Endothelial cell of umbilical vein (primary cell): Measurements from ENCODE around the gene NUP205. TPM values are rescaled to one million over a fixed set of nuclear protein-coding genes. Genes with fewer than 3 reads are reported as not detected.

Experiments used
- BruUV-seq: library from RNA; stranded (reverse); fragments of 400-500 nt; replicated peaks from 2 replicates; lab custom pipeline; 2021; lab: Mats Ljungman, UMichigan
- CTCF ChIA-PET: fragments of 300-600, 350-600 bp; sonication (Branson Sonifier 250); formaldehyde crosslinking; loops from one replicate; lab custom pipeline; 2021; ENCODE audit warnings: antibody characterized with exemption, inconsistent platforms; lab: Charles Lee
- POLR2A ChIA-PET: fragments of 300-600, 350-600 bp; sonication (Branson Sonifier 250); formaldehyde crosslinking; loops from one replicate; lab custom pipeline; 2021; ENCODE audit warnings: antibody characterized with exemption, inconsistent platforms; lab: Charles Lee
- DNase-seq: peaks from one replicate; pipeline ENCODE4 v3.0.0-alpha.2; 2011; ENCODE audit warnings: low read depth, low spot score
- FAIRE-seq: peaks from 2 replicates; lab custom pipeline; 2011; peaks lifted over from hg19 to GRCh38; lab: Jason Lieb, UNC
- H2AFZ ChIP-seq: 2 replicates; pipeline ENCODE4 v1.6.0; 2012; ENCODE audit warnings: low read depth, low read length, control low read depth, inconsistent platforms
- H3K27ac ChIP-seq: 2 replicates; pipeline ENCODE4 v1.5.1; 2011; ENCODE audit warnings: low read depth, mild to moderate bottlenecking, control low read depth, low read length, moderate library complexity; ENCODE audit not compliant: insufficient read depth
- H3K27me3 ChIP-seq, 2 experiments: 2 replicates each; pipeline versions ENCODE4 v1.6.0 to v1.6.1; 2011; ENCODE audit warnings: low read length in 2 of 2, mixed read lengths in 1 of 2; ENCODE audit not compliant: control insufficient read depth in 2 of 2, insufficient read depth in 2 of 2
- H3K36me3 ChIP-seq, 2 experiments: 2 replicates in 1 of 2; 3 replicates in 1 of 2; pipeline ENCODE4 v1.5.1; 2011; ENCODE audit warnings: low read length in 2 of 2, mild to moderate bottlenecking in 1 of 2, moderate library complexity in 1 of 2; ENCODE audit not compliant: control insufficient read depth in 2 of 2, insufficient read depth in 2 of 2; ENCODE audit errors: extremely low read depth in 1 of 2
- H3K4me1 ChIP-seq: 3 replicates; pipeline ENCODE4 v1.5.1; 2011; ENCODE audit warnings: mild to moderate bottlenecking, low read length; ENCODE audit not compliant: control insufficient read depth, insufficient read depth; ENCODE audit errors: extremely low read depth
- H3K4me2 ChIP-seq: 2 replicates; pipeline ENCODE4 v1.6.1; 2011; ENCODE audit warnings: low read length, control low read depth, mixed read lengths; ENCODE audit not compliant: insufficient read depth
- H3K4me3 ChIP-seq, 3 experiments: fragments of 200-600 bp in 1 of 3; sonication (generic), shearing (Covaris generic) in 1 of 3; replicated peaks in 1 of 3; 2 replicates each; pipeline ENCODE4 v1.5.1; 2011 to 2016; ENCODE audit warnings: control low read depth in 3 of 3, low read length in 3 of 3, mild to moderate bottlenecking in 2 of 3, inconsistent platforms in 1 of 3, low read depth in 1 of 3, moderate library complexity in 1 of 3; ENCODE audit not compliant: insufficient read depth in 1 of 3
- H3K79me2 ChIP-seq: 2 replicates; pipeline ENCODE4 v1.6.0; 2012; ENCODE audit warnings: low read length, inconsistent platforms; ENCODE audit not compliant: control insufficient read depth, insufficient read depth
- H3K9ac ChIP-seq: replicated peaks from 2 replicates; pipeline ENCODE3; 2011; ENCODE audit warnings: low read length, control low read depth; ENCODE audit not compliant: insufficient read depth; ENCODE audit errors: extremely low read depth
- H3K9me1 ChIP-seq: replicated peaks from 3 replicates; pipeline ENCODE4 v1.6.0; 2011; ENCODE audit warnings: mild to moderate bottlenecking, low read length; ENCODE audit not compliant: control insufficient read depth, insufficient read depth; ENCODE audit errors: extremely low read depth
- H3K9me3 ChIP-seq: replicated peaks from 2 replicates; pipeline ENCODE4 v1.5.1; 2012; ENCODE audit warnings: low read length, inconsistent platforms; ENCODE audit not compliant: control insufficient read depth, insufficient read depth
- H4K20me1 ChIP-seq: replicated peaks from 2 replicates; pipeline ENCODE3; 2011; ENCODE audit warnings: mild to moderate bottlenecking, low read length; ENCODE audit not compliant: control insufficient read depth, insufficient read depth; ENCODE audit errors: extremely low read depth
- EZH2 ChIP-seq: IDR thresholded peaks from 2 replicates; pipeline ENCODE4 v1.6.1; 2012; ENCODE audit warnings: borderline replicate concordance, low read depth, mild to moderate bottlenecking, moderate library complexity, low read length, inconsistent platforms; ENCODE audit not compliant: severe bottlenecking
- FOS ChIP-seq: IDR thresholded peaks from 2 replicates; pipeline ENCODE4 v1.6.1; 2011; ENCODE audit warnings: mild to moderate bottlenecking, low read length, moderate library complexity, borderline replicate concordance; ENCODE audit not compliant: insufficient read depth
- GATA2 ChIP-seq: IDR thresholded peaks from 2 replicates; pipeline ENCODE4 v1.7.0; 2011; ENCODE audit warnings: low read depth, mild to moderate bottlenecking, moderate library complexity, mixed read lengths, low read length; ENCODE audit not compliant: insufficient read length, insufficient read depth
- JUN ChIP-seq: IDR thresholded peaks from 2 replicates; pipeline ENCODE4 v1.6.1; 2011; ENCODE audit warnings: borderline replicate concordance, low read depth; ENCODE audit not compliant: insufficient read length, insufficient read depth
- MYC ChIP-seq: IDR thresholded peaks from one replicate; pipeline ENCODE4 v1.6.1; 2011; ENCODE audit warnings: mild to moderate bottlenecking, low read depth, low read length
- POLR2A ChIP-seq: IDR thresholded peaks from 2 replicates; pipeline ENCODE4 v1.6.1; 2012; ENCODE audit warnings: low read depth, mild to moderate bottlenecking, control low read depth, low read length
- POLR2AphosphoS5 ChIP-seq: IDR thresholded peaks from 2 replicates; pipeline ENCODE4 v1.6.1; 2012; ENCODE audit warnings: low read depth, mild to moderate bottlenecking, control low read depth, low read length, moderate library complexity; ENCODE audit not compliant: insufficient read depth
- dilution Hi-C: fragments of 300-500 bp; cut with MboI; formaldehyde crosslinking; loops from one replicate; pipeline ENCODE4 v1.15.0; 2019; ENCODE audit warnings: low sequenced_read_pairs; ENCODE audit not compliant: extremely low pct_ligation_motif_present
- intact Hi-C: fragments of 100-400 bp; cut with micrococcal nuclease; formaldehyde crosslinking; loops from one replicate; pipeline ENCODE4 v1.10.0; 2022
- polyA plus RNA-seq, 4 experiments: library from polyadenylated mRNA; depleted of rRNA in 3 of 4; stranded (reverse) in 3 of 4; unstranded in 1 of 4; fragments of >200 nt; gene quantifications; 2 replicates each; pipeline versions ENCODE4 v1.2.1 to v1.2.3, GENCODE V29; 2011 to 2012; ENCODE audit warnings: missing spikeins in 1 of 4
- total RNA-seq: library from RNA; stranded (reverse); gene quantifications from 2 replicates; pipeline ENCODE4 v1.2.3, GENCODE V29; 2021
- TF ChIP-seq, protein P1 (sequence below), 2 donors: IDR thresholded peaks; 1 replicate in 1 of 2; 2 replicates in 1 of 2; pipeline ENCODE4 v1.5.1; 2011; ENCODE audit warnings: low read length in 2 of 2, mild to moderate bottlenecking in 2 of 2, moderate library complexity in 2 of 2, control low read depth in 1 of 2, inconsistent platforms in 1 of 2, low read depth in 1 of 2; ENCODE audit not compliant: insufficient read depth in 1 of 2; ENCODE audit errors: extremely low read depth in 1 of 2
- TF ChIP-seq, protein P2 (sequence below): IDR thresholded peaks from 2 replicates; pipeline ENCODE4 v1.6.1; 2011; ENCODE audit not compliant: insufficient read depth, insufficient read length

NUP205 gene
- total and polyA plus RNA-seq, 2 donors (not counting 3 experiments of a cell fraction or from before 2014, with no cell fraction given): 48.8 to 81.3 TPM

DNA sequence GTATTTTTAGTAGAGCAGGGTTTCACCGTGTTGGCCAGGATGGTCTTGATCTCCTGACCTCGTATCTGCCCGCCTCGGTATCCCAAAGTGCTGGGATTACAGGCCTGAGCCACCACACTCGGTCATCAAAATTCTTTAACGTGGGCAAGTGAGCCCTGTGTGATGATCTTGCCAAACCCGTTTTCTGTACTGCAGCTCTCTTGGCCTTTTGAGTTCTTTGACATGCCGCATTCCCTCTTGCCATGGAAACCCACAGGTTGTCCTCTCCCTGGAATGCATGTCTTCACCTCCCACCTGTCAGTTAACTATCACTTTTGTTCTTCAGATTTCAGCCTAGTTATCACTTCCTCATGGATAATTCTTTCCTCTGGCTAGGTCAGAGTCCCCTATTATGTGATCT is 5.0 kb downstream of the NUP205 start:
- H3K4me3 ChIP-seq: no peak overlapping the region
- no peaks in the 10 kb centered on the region for H3K36me3 ChIP-seq
- H3K4me2 ChIP-seq: no peak overlapping the region

DNA sequence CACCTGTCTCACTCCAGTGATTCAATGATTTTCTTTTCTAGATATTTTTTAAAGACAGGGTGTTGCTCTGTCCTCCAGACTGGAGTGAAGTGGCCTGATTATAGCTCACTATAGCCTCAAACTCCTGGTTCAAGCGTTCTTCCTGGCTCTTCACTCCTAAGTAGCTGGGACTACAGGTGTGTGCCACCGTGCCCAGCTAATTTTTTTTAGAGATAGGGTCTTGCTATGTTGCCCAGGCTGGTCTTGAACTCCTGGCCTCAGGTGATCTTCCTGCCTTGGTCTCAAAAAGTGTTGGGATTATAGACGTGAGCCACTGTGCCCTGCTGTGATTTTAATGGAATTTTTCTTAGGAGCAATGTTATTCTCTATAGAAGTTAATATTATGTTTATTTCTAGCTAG is 14.1 kb downstream of the NUP205 start:
- Histone ChIP-seq H3K9ac (no peak overlapping the region), H3K9me1 (no peaks in the 10 kb centered on the region), H3K27me3 (no peaks in the 10 kb centered on the region), H4K20me1 (no peaks in the 10 kb centered on the region), H3K27ac (no peak overlapping the region), H3K79me2 (peaks cover 35% of the 10 kb centered on the region), H3K9me3 (no peaks in the 10 kb centered on the region), H3K4me1 (no peaks in the 10 kb centered on the region), H3K36me3 (peaks cover 8 to 20% of the 10 kb centered on the region in 2 experiments), H3K4me3 (no peak overlapping the region), H3K4me2 (no peak overlapping the region), H2AFZ (no peak overlapping the region)
- ChIA-PET POLR2A (no interaction called here), CTCF (no interaction called here)
- intact Hi-C loops (no loop called here), dilution Hi-C loops (no loop called here)
- no peak for DNase-seq
- TSS peak; percentile 5 for BruUV-seq
- TF ChIP-seq, protein P1, sequence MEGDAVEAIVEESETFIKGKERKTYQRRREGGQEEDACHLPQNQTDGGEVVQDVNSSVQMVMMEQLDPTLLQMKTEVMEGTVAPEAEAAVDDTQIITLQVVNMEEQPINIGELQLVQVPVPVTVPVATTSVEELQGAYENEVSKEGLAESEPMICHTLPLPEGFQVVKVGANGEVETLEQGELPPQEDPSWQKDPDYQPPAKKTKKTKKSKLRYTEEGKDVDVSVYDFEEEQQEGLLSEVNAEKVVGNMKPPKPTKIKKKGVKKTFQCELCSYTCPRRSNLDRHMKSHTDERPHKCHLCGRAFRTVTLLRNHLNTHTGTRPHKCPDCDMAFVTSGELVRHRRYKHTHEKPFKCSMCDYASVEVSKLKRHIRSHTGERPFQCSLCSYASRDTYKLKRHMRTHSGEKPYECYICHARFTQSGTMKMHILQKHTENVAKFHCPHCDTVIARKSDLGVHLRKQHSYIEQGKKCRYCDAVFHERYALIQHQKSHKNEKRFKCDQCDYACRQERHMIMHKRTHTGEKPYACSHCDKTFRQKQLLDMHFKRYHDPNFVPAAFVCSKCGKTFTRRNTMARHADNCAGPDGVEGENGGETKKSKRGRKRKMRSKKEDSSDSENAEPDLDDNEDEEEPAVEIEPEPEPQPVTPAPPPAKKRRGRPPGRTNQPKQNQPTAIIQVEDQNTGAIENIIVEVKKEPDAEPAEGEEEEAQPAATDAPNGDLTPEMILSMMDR (IDR thresholded peaks at IDR 0.05; ENCODE audit: extremely low read depth in 1 of 2, insufficient read depth in 1 of 2, low read depth in 1 of 2, low read length in 2 of 2): no peak
- no peak for TF ChIP-seq EZH2
- TF ChIP-seq JUN: no peak
- no peak for TF ChIP-seq POLR2A
- TF ChIP-seq POLR2AphosphoS5: no peak
- no peak for TF ChIP-seq FOS
- TF ChIP-seq, protein P2, sequence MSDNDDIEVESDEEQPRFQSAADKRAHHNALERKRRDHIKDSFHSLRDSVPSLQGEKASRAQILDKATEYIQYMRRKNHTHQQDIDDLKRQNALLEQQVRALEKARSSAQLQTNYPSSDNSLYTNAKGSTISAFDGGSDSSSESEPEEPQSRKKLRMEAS: no peak
- no peak for TF ChIP-seq GATA2
- TF ChIP-seq MYC: no peak
- no peak for FAIRE-seq

More for the DNA sequence above, 5.0 kb downstream of the NUP205 start:
- ChIA-PET POLR2A (no interaction called here), CTCF (interaction anchor here (1.2 kb wide), 1 partner anchor 288 kb away, joined by 3 read pairs; no protein-coding TSS in a partner anchor)
- dilution Hi-C loops: no loop called here
- no peaks in the 10 kb centered on the region for H4K20me1 ChIP-seq
- DNase-seq (no peak), FAIRE-seq (no peak)
- H2AFZ ChIP-seq: no peak overlapping the region
- no peak overlapping the region for H3K27ac ChIP-seq
- H3K27me3 ChIP-seq: no peaks in the 10 kb centered on the region
- TF ChIP-seq POLR2A (no peak), GATA2 (no peak), EZH2 (no peak)
- TF ChIP-seq, protein P2: no peak
- no TSS peak for BruUV-seq
- H3K9me3 ChIP-seq: no peaks in the 10 kb centered on the region
- peaks cover 10% of the 10 kb centered on the region for H3K4me1 ChIP-seq
- intact Hi-C loops: no loop called here
- H3K9ac ChIP-seq: no peak overlapping the region
- H3K9me1 ChIP-seq: no peaks in the 10 kb centered on the region
- peaks cover 92% of the 10 kb centered on the region for H3K79me2 ChIP-seq
